Epithelial cell of alveolus of lung (primary cell): Measurements from ENCODE around the gene EME2. TPM values are rescaled to one million over a fixed set of nuclear protein-coding genes. Genes with fewer than 3 reads are reported as not detected.

Experiments used
- total RNA-seq: library from RNA; depleted of rRNA; stranded (reverse); fragments of >200 nt; gene quantifications from 2 replicates; pipeline ENCODE4 v1.2.1, GENCODE V29; 2015

The EME2 gene
- total RNA-seq, result 3.2 and 8.9 TPM in 2 replicates

DNA sequence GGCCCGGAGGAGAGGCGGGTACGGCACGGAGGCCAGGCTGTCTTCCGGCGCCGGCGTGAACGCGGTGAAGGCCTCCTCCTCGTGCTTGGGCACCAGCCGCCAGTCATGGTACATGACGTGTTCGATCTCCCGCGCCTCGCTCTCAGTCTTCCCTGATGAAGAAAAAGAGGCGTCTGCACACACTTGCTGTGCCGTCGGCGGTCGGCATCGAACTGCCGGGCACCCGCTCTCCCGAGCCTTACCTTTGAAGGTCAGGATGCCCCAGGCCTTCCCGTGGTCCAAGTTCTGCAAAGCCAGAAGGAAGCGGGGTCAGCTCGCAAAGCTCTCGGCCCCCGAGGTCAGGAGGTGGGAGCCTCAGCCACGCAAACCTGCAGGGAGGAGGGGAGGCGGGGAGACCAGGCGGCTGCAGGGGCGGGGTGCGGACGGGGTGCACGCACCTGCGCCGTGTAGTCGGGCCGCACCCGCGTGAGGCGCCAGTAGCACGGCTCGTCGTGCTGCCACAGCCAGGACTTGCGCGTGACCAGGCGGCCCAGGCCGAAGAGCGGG is at the start of gene EME2:
TSS of gene EME2 (plus strand) at position 449 of the 546 bp plus-strand sequence. CDS start 418 bp downstream, outside the sequence.

DNA sequence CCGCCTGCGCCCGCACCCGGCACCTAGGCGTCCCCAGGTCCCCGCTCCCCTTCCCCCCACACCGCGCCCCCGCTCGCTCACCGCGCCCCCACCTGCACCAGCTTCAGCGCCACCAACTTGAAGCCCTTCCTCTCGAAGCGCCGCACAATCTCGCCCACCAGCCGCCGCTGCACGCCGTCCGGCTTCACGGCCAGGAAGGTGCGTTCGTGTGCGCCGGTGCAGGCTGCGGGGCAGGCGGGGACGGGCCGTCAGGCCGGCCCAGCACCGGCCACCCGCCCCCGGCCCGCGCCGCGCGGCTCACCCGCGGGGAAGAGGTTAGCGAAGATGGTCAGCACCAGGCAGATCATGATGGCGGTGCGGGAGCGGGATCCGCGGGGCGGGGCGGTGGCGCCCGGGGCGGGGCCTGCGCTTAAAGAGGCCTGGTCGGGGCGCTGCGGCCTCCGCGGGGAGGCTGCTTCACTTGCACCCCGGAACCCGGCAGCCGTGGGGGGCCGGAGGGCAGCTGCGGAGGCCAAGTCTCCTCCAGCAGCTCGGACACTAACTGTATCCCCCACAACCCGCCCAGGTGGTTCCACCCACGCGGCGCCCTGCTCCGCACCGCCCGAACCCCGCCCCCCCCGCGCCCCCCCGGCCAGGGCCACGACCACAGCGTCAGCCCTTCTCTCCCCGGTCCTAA is 1.3 kb upstream of the EME2 start, which contains the start of gene NME3:
TSS of gene NME3 (minus strand) at position 356 of the 676 bp plus-strand sequence. CDS start at position 347, 9 bp downstream.

DNA sequence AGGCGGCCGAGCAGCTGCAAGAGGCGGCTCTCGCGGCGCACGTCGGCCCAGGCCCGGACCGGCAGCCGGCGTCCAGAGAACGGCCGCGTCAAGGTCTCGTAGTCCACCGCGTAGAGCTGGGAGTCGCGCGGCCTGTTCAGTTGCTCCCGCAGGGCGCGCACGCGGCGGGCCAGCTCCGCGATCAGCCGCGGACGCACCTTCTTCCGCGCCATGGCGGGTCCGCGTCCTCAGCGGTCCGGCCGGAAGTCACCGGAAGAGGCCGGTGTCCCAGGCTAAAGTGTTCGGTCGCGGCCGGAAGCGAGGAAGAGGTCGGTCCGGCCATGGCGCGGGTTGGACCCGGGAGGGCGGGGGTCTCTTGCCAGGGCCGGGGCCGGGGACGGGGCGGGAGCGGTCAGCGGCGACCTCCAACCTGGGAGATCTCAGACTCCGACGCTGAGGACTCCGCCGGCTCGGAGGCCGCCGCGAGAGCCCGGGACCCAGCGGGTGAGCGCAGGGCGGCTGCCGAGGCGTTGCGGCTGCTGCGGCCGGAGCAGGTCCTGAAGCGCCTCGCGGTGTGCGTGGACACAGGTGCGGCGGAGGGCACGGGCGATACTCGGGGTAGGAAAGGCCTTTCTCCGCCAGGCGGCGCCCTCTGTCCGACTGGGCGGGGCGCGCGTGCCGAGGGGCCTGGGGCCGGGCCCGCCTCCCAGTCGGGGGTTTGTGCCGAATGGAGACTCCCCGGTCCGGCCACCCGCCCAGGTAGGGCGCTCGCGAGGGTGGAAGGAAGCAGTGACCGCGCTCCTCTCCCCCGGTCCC is 495 bp downstream of the EME2 start, which contains the start of gene MRPS34:
TSS of gene MRPS34 (minus strand) at position 227 of the 795 bp plus-strand sequence. CDS start at position 212, 15 bp downstream.

DNA sequence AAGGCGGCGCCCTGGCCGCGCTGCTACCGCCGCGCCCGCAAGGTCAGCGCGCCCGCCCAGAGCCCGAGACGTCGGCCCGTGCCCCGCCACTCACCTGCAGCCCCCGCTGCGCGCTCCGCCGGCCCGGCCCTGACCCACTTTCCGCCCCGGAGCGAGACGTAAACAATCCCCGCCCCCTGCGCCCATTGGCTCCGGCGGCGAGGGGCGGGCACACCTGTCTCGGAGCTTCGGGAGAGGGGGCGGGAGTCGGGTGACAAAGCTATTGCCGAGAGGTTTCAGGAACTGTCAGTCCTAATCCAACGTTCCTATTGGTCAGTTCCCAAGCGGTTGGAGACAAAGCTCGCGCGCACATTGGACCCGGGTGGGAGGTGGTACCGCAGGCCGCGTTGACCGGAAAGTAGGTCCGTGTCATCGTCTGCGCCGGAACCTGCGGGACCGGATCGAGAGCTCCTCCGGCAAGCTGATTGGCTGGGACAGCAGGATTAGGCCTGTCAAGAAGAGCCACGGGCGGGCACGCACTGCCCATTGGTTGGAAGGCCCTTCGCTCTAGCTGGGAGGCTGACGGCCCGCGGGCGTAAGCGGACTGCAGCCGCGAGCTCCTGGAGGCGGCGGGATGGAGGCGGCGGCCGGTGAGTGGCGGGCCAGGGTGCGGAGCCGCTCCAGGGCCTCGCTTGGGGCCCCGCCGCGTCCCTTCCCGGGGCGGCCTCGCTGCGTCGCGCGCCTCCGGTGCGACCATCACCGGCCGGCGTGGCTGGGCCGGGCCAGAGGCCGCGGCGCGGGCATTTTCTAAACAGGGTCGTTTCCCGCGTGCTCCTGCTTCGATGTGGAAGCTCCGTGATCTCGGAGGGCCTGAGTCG is 10.0 kb downstream of the EME2 start, which contains the start of the genes NUBP2 and SPSB3:
TSS of gene NUBP2 (plus strand) at position 553 of the 857 bp plus-strand sequence. CDS start at position 614, 61 bp downstream.
TSS of gene SPSB3 (minus strand) at position 164 of the 857 bp plus-strand sequence. CDS start 1,088 bp downstream, outside the sequence.

DNA sequence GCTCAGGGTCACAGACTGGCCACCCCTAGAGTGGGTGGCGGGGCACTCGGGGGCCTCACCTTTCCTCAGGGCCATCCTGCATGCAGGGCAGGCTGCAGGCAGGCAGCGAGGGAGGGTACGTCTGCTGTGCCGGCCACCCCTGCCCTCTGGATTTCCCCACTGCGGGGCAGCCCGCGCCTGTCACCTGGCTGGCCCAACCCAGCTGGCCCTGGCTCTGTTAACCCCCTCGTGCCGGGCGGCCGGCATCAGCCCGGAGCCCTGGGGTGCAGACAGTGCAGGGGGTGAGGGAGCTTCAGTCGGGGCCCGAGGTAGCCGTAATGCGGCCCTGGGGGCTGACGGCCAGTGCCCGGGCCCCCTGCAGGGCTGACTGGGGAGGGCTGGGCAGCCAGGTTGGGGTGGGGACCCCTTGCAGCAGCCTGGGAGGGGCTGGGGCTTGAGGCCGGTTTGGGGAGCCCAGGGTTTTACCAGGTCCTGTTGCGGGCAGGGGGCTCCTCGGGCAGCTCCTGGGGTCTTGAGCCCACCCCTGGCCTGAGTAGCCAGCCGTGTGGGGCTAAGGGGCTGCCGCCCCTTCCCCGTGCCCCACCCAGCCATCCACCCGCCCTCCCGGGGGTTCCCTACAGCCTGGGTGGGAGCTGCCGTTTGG is 21.1 kb downstream of the EME2 start, which contains the start of gene IGFALS:
TSS of gene IGFALS (minus strand) at position 128 of the 643 bp plus-strand sequence. CDS start at position 75, 53 bp downstream.

Other genes with a start within 250 kb of the EME2 start
- gene TMEM204, start 239.1 kb upstream of the EME2 start, total RNA-seq, result 15.6 and 18.5 TPM in 2 replicates
- gene IFT140, start 160.7 kb upstream of the EME2 start, total RNA-seq, result 10.2 and 18.0 TPM in 2 replicates
- 5.6 and 11.0 TPM in 2 replicates for gene CRAMP1, start 160.4 kb upstream of the EME2 start, total RNA-seq
- gene JPT2, start 94.5 kb upstream of the EME2 start, total RNA-seq, result 30.2 and 49.1 TPM in 2 replicates
- gene MAPK8IP3, start 66.6 kb upstream of the EME2 start, total RNA-seq, result 13.8 and 63.4 TPM in 2 replicates
- gene NME3, start 1.3 kb upstream of the EME2 start, total RNA-seq, result 70.7 and 98.0 TPM in 2 replicates
- 96.9 and 118 TPM in 2 replicates for gene MRPS34, start 324 bp downstream of the EME2 start, total RNA-seq
- 25.3 and 62.7 TPM in 2 replicates for gene SPSB3, start 9.8 kb downstream of the EME2 start, total RNA-seq
- 112 and 137 TPM in 2 replicates for gene NUBP2, start 10.2 kb downstream of the EME2 start, total RNA-seq
- not detected in 2 replicates for gene IGFALS, start 20.9 kb downstream of the EME2 start, total RNA-seq
- 13.3 and 24.7 TPM in 2 replicates for gene HAGH, start 54.0 kb downstream of the EME2 start, total RNA-seq
- 22.0 and 61.2 TPM in 2 replicates for gene FAHD1, start 54.4 kb downstream of the EME2 start, total RNA-seq
- 0.08 TPM in 1 of 2 replicates, not detected in the other for gene MEIOB, start 99.4 kb downstream of the EME2 start, total RNA-seq
- not detected in 2 replicates for gene HS3ST6, start 145.6 kb downstream of the EME2 start, total RNA-seq
- gene MSRB1, start 170.4 kb downstream of the EME2 start, total RNA-seq, result 7.4 and 10.2 TPM in 2 replicates
- gene RPL3L, start 181.9 kb downstream of the EME2 start, total RNA-seq, result not detected in 2 replicates
- gene NDUFB10, start 186.7 kb downstream of the EME2 start, total RNA-seq, result 289 and 350 TPM in 2 replicates
- gene RPS2, start 192.0 kb downstream of the EME2 start, total RNA-seq, result 3,892 and 6,799 TPM in 2 replicates
- not detected in 2 replicates for gene RNF151, start 194.0 kb downstream of the EME2 start, total RNA-seq
- 51.7 and 71.4 TPM in 2 replicates for gene TBL3, start 199.2 kb downstream of the EME2 start, total RNA-seq
- not detected in 2 replicates for gene NOXO1, start 208.7 kb downstream of the EME2 start, total RNA-seq
- gene GFER, start 211.4 kb downstream of the EME2 start, total RNA-seq, result 15.6 and 25.9 TPM in 2 replicates
- gene SYNGR3, start 217.2 kb downstream of the EME2 start, total RNA-seq, result 5.4 and 7.6 TPM in 2 replicates
- gene ZNF598, start 237.0 kb downstream of the EME2 start, total RNA-seq, result 33.7 and 41.0 TPM in 2 replicates
- 5.6 and 6.6 TPM in 2 replicates for gene NPW, start 247.0 kb downstream of the EME2 start, total RNA-seq